GM19099 (cell line): ENCODE data around the gene ZNF622.

ENCODE experiments used
- POLR2A ChIP-seq: IDR thresholded peaks from 3 replicates; pipeline ENCODE4 v1.6.1; 2011; ENCODE audit warnings: low read depth; ENCODE audit not compliant: insufficient read length; ENCODE audit errors: extremely low read depth

ZNF622 gene

GRCh38 chr5:16417398-16418074 lies 48.1 kb downstream of the ZNF622 start:
- TF ChIP-seq POLR2A: no peak

- no peak for TF ChIP-seq POLR2A
These were observed 50.7 kb downstream of the ZNF622 start for GRCh38 chr5:16414861-16415260.

DNA sequence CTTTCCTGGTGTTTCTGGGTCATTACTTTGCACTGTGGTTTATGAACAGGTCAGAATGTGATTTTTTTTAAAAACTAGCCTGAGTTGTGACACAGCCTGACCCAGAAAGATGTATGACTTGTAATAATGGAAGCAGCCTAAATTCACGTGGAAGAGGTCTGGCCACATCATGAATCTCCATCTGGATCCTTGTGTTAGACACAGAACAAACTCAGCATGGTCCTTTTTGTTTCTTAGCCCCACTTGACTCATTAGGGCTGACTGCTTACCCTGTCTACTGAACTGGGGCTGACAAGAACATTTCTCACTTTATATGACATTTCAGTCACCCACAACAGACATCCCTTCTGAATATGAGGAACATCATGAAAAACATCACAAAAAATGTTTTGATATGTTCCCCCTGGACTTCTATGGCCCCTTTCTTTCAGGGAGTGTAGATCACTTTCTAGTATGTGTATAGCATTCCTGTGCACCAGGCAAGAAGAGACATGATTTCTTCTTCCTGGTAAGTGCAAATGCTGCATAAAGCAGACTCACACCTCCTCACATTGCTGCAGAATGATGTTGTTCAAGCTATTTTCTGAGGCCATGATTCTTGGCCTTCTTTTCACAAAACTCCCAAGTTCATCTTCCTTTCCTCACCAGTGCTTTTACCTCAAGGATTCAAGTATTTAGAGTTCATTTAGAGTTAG lies 52.3 kb downstream of the ZNF622 start:
- TF ChIP-seq POLR2A: no peak

DNA sequence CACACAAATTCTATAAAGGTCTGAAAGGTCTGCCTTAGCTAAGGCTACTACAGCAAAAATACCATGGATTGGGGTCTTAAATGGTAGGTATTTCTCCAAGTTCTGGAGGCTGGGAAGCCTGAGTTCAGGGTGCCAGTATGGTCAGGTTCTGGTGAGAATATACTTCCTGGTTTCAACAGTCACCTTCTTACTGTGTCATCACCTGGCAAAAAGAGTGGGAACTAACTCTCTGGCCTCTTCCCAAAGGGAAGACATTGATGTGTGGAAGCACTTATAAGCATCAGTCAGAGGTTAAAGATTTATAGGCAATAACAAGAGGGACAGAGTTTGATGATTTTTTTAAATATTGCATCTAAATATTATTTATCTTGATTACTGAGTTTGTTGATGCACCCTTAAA lies 53.0 kb downstream of the ZNF622 start:
- TF ChIP-seq POLR2A: no peak

DNA sequence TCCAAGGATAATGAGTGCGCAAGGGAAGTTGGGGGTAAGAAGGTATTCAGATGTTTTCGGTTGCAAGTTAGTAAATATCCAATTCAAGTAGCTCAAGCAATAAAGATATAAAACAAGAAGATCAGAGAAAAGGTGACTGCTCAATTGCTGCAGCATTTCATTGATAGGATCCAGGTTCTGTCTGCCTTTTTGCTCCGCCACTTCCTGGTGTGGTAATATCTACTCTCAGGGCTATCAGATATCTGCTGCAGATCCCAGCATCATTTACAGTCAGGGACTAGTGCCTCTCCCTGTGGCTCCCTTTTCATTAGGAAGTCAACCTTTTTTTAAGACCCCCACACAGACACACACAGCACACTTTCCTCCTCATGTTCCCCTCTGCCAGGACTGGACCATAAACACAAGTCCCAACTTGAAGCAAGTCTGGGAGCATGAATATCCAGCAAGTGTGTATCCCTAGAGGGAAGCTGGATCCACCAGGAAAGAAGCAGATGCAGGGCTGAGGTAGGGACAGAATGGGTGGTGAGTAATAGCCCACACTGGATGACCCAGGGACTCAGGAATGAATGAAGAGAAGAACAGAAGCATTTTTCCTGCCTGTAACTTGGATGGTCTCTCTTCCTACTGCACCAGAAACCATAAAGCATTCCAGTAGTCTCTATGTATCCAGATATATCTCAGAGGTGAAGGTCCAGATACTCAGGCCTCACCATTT lies 53.7 kb downstream of the ZNF622 start:
- no peak for TF ChIP-seq POLR2A

DNA sequence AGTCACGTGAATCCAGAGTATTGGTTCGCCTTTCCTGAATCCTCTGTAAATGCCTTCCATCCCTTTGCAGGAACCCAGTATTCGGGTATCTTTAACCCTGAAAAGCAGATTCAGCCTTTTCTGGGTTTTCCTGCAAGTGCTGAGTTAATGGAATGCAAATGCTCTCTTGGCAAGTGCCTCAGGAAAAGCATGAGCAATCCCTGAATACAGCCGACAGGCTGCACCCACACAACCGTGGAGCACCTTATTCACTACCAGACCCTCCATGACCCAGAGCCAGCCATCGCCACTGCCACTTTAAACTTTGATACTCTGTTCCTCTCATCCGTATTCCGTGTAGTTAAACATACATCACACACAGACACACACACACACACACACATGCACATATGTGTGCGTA lies 54.4 kb downstream of the ZNF622 start:
- no peak for TF ChIP-seq POLR2A

DNA sequence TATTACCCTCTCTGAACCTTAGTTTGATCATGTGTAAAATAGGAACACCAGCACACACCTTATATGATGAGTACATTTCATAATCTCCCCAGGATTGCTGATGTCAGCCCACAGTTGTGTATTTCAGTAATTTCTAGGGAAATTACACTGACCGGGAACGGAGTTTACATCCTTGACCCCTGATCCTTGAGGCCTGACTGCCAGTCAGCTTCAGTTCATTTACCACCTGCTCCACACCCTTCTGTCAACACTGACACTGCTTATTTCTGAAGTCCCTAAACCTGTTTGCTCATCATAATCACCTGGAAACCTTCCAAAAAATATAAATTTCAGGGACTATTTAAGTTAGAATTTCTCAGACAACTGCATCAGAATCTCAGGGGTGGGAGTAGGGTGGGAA lies 55.3 kb downstream of the ZNF622 start:
- TF ChIP-seq POLR2A: no peak

DNA sequence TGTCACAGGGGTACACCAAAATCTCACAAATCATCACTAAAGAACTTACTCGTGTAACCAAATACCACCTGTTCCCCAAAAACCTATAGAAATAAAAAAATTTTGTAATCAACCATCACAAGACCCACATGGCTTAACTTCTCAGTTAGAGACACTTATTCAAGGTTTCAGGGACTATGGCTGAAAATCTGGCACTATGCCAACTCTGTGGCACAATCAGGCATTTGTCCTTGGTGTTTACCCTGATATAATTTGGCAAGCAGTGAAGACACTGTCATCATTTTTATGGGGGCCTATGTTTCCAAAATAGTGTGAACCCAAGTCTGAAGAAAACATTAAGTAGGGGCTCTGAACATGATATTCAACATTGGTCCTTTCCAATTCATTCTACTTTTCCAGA lies 59.0 kb downstream of the ZNF622 start:
- TF ChIP-seq POLR2A: no peak

DNA sequence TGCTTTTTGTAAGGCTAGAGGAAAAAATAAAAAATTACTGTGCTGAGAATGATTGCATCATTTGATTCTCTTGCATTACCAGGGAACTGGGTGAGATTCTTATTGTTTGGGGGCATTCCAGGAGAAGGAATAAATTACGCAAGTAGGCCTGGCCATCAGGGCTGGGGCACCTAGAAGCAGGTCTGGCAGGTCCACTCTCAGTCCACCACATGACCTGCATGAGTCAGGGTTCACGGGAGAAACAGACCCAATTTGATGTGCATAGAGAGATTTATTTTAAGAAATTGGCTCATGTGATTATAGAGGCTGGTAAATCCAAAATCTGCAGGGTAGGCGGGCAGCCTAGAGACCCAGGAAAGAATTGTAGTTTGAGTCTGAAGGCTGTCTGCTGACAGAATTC lies 59.6 kb downstream of the ZNF622 start:
- no peak for TF ChIP-seq POLR2A
